NOMO-1 treated with dmso at 0.1 percent for 144 hours (cell line): Measurements from ENCODE around the gene CRYGN.

Experiments used
- DNase-seq: peaks from one replicate; lab custom pipeline; 2025; ENCODE audit not compliant: unreplicated experiment; lab: John Stamatoyannopoulos, UW

CRYGN gene

GRCh38 chr7:151393031-151393977 is 46.6 kb downstream of the CRYGN start:
- no peak for DNase-seq

DNA sequence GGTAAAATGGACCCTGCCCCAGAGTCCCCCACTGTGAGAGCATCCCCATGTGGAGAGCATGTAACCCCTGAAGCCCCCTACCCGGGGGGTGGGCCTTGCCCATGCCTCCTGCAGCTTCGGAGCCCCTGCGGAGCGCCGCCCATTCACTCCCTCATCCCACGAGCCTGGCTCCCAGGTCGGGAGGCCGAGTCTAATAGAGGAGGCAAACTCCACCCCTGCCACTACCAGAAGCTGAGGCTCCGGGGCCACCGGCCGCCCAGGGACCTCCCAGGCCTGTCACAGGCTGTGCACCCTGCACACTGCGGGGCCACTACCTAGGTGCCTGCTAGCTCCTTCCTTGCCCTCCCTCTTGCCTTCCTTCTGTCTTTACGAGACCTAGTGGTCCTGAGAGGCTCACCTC is 47.5 kb downstream of the CRYGN start:
- no peak for DNase-seq

DNA sequence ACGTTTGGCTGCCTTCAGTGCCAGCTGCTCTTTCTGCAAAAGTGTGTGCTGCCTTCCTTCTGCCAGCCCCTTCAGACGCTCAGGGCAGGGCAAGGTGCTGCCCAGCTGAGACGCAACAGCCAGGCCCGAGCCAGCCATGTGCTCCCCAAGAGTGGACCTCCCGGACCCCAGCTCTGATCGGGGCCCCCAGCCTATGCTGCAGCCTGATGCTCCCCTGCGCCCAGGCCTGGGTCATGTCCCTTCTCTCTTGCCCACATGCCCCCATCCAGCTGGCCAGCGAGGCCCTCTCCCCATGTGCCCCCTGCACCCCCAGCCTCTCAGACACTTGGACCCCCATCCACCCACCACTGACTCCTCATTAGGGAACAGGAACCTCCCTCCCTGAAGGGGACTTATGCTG is 47.9 kb downstream of the CRYGN start:
- no peak for DNase-seq

DNA sequence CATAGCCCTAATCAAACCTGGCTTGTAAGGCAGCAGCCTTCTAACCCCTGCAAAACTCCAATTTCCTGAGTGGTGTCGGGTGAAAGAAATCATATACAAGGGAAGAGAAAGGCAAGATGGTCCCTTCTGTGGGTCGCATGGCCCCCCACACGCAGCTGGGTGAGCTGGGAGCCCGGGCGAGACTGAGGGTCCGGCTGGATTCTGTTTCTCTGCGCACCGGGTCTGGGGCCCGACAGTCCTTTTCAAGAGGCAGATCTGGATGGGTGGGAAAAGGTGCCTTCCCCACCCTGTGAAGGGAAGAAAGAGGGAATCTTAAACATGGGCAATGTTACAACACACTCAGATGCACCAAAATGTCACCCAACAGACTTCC is 48.6 kb downstream of the CRYGN start:
- DNase-seq, result no peak

DNA sequence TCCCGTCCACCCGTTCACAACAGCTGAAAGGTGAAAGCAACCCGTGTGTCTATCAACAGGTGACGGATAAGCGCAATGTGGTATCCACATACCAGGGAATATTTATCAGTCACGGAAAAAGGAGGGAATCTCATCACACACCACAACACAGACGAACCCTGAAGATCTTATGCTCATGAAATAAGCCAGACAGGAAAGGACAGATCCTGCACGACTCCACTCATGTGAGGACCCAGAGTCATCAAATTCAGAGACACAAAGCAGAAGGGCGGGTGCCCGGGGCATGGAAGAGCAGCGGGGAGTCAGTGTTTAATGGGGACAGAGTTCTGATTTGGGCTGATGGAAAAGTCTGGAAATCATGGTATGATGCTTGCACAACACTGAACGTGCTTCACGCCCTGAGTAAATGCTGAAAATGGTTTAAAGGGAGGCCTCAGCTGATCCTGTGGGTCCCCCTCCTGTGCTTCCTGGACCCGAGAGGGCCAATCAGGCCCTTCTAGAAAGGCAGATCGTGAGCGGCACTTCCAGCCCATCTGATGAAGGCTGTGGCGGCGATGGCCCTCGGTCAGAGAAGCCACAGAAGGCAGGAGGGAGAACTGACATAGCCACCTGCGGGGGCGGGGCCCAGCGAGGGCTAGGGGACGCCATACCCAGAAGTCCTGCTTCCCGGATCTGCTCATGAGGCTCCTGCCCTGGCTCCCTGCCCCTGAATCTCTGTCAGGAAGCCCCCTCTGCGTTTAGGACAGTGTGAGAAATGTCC is 49.2 kb downstream of the CRYGN start:
- no peak for DNase-seq

GRCh38 chr7:151389768-151390597 is 50.0 kb downstream of the CRYGN start:
- DNase-seq, result no peak

GRCh38 chr7:151389096-151389767 is 50.7 kb downstream of the CRYGN start:
- no peak for DNase-seq

- DNase-seq, result no peak
Observed at GRCh38 chr7:151388430-151388829, 51.5 kb downstream of the CRYGN start.

DNA sequence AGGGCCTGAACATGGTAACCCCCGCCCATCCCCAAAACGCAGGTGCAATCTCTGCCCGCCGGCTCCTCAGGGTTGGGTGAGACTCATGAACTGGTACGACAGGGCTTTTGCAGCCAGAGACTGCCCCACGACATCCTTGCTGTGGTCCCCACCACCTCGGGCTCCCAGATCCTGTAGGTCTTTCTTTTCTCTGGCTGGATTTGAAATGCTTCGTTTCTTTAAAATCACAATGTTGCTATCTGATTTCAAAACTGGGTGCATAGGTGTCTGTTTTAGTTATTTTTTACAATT is 52.0 kb downstream of the CRYGN start:
- no peak for DNase-seq

DNA sequence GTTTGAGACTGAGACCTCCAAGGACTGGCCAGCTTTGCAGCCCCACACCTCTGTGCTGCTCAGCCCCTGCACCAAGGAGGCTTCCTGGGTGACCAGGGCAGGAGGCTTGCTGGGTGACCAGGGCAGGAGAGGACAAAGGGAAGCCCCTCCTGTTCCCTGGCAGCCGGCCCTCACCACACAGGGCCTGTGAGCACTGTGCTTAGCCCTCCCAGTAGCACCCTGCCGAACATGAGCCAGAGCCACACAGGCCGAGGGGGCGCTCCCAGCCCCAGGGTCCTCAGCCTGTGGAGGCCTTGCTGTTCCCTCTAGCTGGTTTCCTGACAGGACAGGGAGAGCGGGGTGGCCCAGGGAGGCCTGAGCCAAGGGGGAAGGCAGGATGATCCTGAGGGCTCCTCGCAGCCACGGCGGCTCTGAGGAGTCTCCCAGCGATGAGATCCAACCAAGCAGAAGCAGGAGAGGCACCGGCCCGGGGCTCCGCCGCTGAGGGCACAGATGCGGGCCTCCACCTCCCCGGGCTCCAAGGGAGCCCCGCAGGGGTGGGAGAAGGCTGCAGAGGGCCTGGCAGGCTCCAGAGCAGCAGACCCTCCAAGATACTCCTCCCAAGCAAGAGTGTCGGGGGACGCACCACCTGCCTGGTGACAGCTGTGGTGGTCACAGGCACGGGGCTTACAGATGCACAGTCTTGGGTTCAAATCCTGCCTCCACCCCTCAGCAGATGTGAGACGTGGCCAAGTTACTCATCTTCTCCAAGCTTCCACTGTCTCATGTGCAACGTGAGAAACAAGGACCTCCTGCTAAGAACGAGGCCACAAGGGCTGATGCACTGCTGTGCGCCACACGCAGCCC is 52.6 kb downstream of the CRYGN start:
- DNase-seq, result no peak

- DNase-seq, result no peak
Observed at GRCh38 chr7:151386301-151387160, 53.4 kb downstream of the CRYGN start.

DNA sequence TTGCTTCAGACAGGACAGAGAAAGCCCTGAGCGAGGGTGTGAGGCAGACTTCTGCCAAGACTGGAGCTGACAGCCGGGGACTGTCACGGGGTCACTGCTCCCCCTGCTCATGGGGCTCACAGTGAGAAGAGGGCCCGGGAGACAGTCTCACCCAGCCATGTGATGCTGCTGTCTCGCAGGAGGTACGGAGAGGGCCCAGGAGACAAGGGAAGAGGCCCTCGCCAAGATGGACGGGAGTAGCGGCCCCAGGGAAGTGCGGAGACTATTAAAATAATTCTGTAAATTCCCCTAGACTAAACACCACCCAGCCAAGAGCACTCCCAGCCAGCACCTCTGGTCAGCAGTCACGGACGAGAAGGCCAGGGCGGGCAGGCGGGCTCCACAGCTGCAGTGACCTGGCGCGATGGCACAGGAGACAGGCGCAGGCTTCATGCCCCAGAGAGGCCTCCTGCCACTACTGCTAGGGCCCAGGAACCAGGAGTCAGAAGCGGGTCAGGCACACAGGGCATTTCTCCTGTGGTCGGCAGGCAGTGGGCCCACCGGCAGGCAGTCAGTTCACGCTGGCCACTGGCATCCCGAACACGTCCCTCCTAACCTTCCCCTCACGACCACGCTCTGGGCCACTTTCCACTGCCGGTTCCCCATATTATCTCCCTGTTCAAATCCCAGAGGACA is 54.2 kb downstream of the CRYGN start:
- no peak for DNase-seq

GRCh38 chr7:151384776-151385625 is 54.9 kb downstream of the CRYGN start:
- no peak for DNase-seq

GRCh38 chr7:151384352-151384697 is 55.6 kb downstream of the CRYGN start:
- DNase-seq, result no peak

- DNase-seq, result no peak
Observed at GRCh38 chr7:151383638-151384351, 56.1 kb downstream of the CRYGN start.

DNA sequence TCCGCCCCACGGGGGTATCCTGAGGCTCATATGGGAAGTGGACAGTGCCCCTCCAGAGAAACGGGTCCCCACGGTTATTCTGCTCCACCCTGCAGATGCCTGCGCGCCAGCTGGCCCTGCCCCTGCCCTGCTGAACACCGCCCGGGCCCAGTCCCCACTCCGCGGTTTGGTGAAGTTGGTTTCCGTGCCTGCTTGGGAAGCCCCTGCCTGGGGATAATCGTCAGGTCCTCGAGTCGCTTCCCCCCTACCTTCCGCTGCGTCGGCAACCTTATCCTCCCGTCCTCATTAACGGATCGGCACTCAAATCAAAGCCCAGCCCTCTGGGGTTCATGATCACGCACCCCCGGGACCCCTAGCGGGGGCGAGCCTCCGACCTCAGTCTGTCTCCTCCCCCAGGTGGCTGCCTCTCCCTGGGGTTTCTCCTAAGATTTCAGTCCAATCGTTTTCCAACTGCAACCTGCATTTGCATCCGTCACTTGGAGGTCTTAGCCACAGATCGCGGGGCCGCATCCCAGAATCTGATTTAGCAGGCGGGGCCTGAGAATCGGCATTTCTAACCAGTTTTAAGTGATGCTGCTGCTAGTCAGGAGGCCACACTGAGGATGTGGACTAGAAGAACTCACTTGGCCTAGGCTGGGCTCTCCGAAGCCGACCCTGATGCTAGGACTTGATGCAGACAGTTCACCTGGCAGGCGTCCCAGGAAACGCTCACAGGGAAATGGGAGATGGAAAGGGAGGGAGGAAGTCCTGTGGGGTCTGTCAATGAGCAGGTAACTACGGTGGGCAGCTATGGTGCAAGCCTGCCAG is 57.7 kb downstream of the CRYGN start:
- no peak for DNase-seq
